ENCODE data around the gene KIF18A.

The KIF18A gene

DNA sequence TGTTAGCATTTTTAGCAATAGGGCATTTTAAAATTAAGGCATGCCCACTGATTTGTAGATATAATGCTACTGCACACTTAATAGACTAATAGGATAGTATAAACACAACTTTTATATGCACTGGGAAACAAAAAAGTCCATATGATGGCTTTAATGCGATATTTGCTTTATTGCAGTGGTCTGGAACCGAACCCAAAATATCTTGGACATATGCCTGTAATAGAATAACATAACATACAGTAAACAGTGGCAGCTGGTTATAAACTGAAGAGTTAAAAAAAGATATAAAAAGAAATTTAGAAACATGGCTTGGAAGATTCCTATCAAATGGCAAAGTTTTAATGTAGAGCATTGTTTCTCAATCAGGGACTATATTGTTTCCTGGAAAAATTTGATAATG lies 111.9 kb downstream of the KIF18A start:
- H3K27ac ChIP-seq (ENCODE audit: low read depth, low read length, severe bottlenecking), result no peak overlapping the region
- H3K36me3 ChIP-seq (ENCODE audit: control insufficient read depth, insufficient read depth, low read length), result no peaks in the 10 kb centered on the region
- WGBS, 2 experiments (ENCODE audit: insufficient coverage in 2 of 2), result no CpG with 5 or more reads among the region's 2 CpGs
- H3K4me3 ChIP-seq (ENCODE audit: extremely low read depth, insufficient read depth, low read length, poor library complexity, severe bottlenecking), result no peak overlapping the region
- H3K4me1 ChIP-seq (ENCODE audit: control insufficient read depth, insufficient read depth, low read length, poor library complexity, severe bottlenecking), result no peaks in the 10 kb centered on the region
- peaks cover 5% of the 10 kb centered on the region for H3K9me3 ChIP-seq (ENCODE audit: control insufficient read depth, low read length)

GRCh38 chr11:27995083-27995482 lies 112.9 kb downstream of the KIF18A start:
- Histone ChIP-seq H3K9me3 (ENCODE audit: control insufficient read depth, low read length) (no peaks in the 10 kb centered on the region), H3K27ac (ENCODE audit: low read depth, low read length, severe bottlenecking) (no peak overlapping the region), H3K4me3 (ENCODE audit: extremely low read depth, insufficient read depth, low read length, poor library complexity, severe bottlenecking) (no peak overlapping the region), H3K4me1 (ENCODE audit: control insufficient read depth, insufficient read depth, low read length, poor library complexity, severe bottlenecking) (no peaks in the 10 kb centered on the region), H3K36me3 (ENCODE audit: control insufficient read depth, insufficient read depth, low read length) (no peaks in the 10 kb centered on the region)
- WGBS, 2 experiments (ENCODE audit: insufficient coverage in 2 of 2), result 83 to 89% methylated on average over 1 of the region's 3 CpGs

- WGBS, 2 experiments (ENCODE audit: insufficient coverage in 2 of 2), result 70% methylated on average over 1 of the region's 1 CpG; no CpG with 5 or more reads in 1 of the 2 experiments
- Histone ChIP-seq H3K4me3 (ENCODE audit: extremely low read depth, insufficient read depth, low read length, poor library complexity, severe bottlenecking) (no peak overlapping the region), H3K27ac (ENCODE audit: low read depth, low read length, severe bottlenecking) (no peak overlapping the region), H3K4me1 (ENCODE audit: control insufficient read depth, insufficient read depth, low read length, poor library complexity, severe bottlenecking) (no peaks in the 10 kb centered on the region), H3K36me3 (ENCODE audit: control insufficient read depth, insufficient read depth, low read length) (no peaks in the 10 kb centered on the region), H3K9me3 (ENCODE audit: control insufficient read depth, low read length) (no peaks in the 10 kb centered on the region)
Measured at GRCh38 chr11:27991736-27992135, 116.2 kb downstream of the KIF18A start.

GRCh38 chr11:27977527-27977926 lies 130.4 kb downstream of the KIF18A start:
- Histone ChIP-seq H3K9me3 (ENCODE audit: control insufficient read depth, low read length) (no peaks in the 10 kb centered on the region), H3K4me1 (ENCODE audit: control insufficient read depth, insufficient read depth, low read length, poor library complexity, severe bottlenecking) (no peaks in the 10 kb centered on the region), H3K27ac (ENCODE audit: low read depth, low read length, severe bottlenecking) (no peak overlapping the region), H3K4me3 (ENCODE audit: extremely low read depth, insufficient read depth, low read length, poor library complexity, severe bottlenecking) (no peak overlapping the region), H3K36me3 (ENCODE audit: control insufficient read depth, insufficient read depth, low read length) (no peaks in the 10 kb centered on the region)
- WGBS, 2 experiments (ENCODE audit: insufficient coverage in 2 of 2), result 100% methylated on average over 1 of the region's 2 CpGs

DNA sequence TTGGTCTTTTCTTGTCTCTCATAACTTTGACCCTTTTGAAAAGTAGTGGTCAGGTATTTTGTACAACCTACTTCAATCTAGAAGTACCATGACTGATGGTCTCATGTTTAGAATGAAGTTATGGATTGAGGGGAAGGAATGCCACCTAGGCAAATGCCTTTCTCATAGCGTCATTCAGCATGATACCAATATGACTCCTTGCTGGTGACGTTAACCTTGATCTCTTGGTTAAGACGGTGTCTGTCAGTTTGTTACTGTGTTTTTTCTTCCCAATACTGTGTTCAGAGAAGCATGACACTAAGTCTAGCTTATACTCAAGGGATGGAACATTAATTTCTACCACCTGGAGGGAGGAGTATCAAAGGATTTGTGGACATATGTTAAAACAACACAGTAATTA lies 130.9 kb downstream of the KIF18A start:
- 96 to 100% methylated on average over 2 to 3 of the region's 3 CpGs for WGBS, 2 experiments (ENCODE audit: insufficient coverage in 2 of 2)
- H3K4me1 ChIP-seq (ENCODE audit: control insufficient read depth, insufficient read depth, low read length, poor library complexity, severe bottlenecking), result no peaks in the 10 kb centered on the region
- no peak overlapping the region for H3K27ac ChIP-seq (ENCODE audit: low read depth, low read length, severe bottlenecking)
- no peaks in the 10 kb centered on the region for H3K36me3 ChIP-seq (ENCODE audit: control insufficient read depth, insufficient read depth, low read length)
- no peaks in the 10 kb centered on the region for H3K9me3 ChIP-seq (ENCODE audit: control insufficient read depth, low read length)
- no peak overlapping the region for H3K4me3 ChIP-seq (ENCODE audit: extremely low read depth, insufficient read depth, low read length, poor library complexity, severe bottlenecking)

- Histone ChIP-seq H3K4me3 (ENCODE audit: extremely low read depth, insufficient read depth, low read length, poor library complexity, severe bottlenecking) (no peak overlapping the region), H3K27ac (ENCODE audit: low read depth, low read length, severe bottlenecking) (no peak overlapping the region), H3K9me3 (ENCODE audit: control insufficient read depth, low read length) (no peaks in the 10 kb centered on the region), H3K36me3 (ENCODE audit: control insufficient read depth, insufficient read depth, low read length) (no peaks in the 10 kb centered on the region), H3K4me1 (ENCODE audit: control insufficient read depth, insufficient read depth, low read length, poor library complexity, severe bottlenecking) (no peaks in the 10 kb centered on the region)
- 79 to 82% methylated on average over 2 to 3 of the region's 4 CpGs for WGBS, 2 experiments (ENCODE audit: insufficient coverage in 2 of 2)
Measured at GRCh38 chr11:27976262-27976661, 131.7 kb downstream of the KIF18A start.

GRCh38 chr11:27973851-27974536 lies 134.0 kb downstream of the KIF18A start:
- Histone ChIP-seq H3K4me1 (ENCODE audit: control insufficient read depth, insufficient read depth, low read length, poor library complexity, severe bottlenecking) (no peaks in the 10 kb centered on the region), H3K27ac (ENCODE audit: low read depth, low read length, severe bottlenecking) (no peak overlapping the region), H3K9me3 (ENCODE audit: control insufficient read depth, low read length) (no peaks in the 10 kb centered on the region), H3K4me3 (ENCODE audit: extremely low read depth, insufficient read depth, low read length, poor library complexity, severe bottlenecking) (no peak overlapping the region), H3K36me3 (ENCODE audit: control insufficient read depth, insufficient read depth, low read length) (no peaks in the 10 kb centered on the region)
- WGBS, 2 experiments (ENCODE audit: insufficient coverage in 2 of 2), result 89 to 97% methylated on average over 3 of the region's 4 CpGs

DNA sequence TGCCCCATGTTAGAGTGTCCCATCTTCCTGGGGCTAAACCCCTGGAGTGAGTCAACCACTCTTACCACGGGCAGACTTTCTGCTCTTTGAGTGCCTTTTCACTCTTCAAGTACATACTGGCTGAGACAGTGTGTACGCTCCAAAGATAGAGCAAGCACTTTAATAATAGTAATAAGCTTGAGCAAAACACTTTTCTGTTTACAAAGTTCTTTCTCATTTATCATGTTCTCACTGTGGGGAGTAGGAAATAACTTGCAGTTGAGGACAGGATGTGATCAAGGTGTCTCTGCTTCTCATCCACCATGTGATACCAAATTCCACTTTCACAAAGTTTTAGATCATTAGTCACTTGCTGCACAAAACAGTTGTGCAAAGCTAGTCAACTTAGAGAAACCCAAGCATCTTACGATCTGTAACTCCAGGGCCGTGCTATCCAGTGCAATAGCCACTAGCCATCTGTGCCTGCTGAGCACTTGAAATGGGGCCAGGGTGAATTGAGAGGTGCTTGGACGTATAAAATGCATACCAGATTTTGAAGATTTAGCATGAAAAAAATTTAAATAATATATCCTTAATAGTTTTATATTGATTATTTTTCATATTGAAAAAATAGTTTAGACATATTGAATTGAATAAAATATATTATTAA lies 135.3 kb downstream of the KIF18A start:
- H3K4me3 ChIP-seq (ENCODE audit: extremely low read depth, insufficient read depth, low read length, poor library complexity, severe bottlenecking), result no peak overlapping the region
- H3K36me3 ChIP-seq (ENCODE audit: control insufficient read depth, insufficient read depth, low read length), result no peaks in the 10 kb centered on the region
- no peaks in the 10 kb centered on the region for H3K9me3 ChIP-seq (ENCODE audit: control insufficient read depth, low read length)
- no peak overlapping the region for H3K27ac ChIP-seq (ENCODE audit: low read depth, low read length, severe bottlenecking)
- WGBS, 2 experiments (ENCODE audit: insufficient coverage in 2 of 2), result 86 to 96% methylated on average over 2 to 3 of the region's 5 CpGs
- H3K4me1 ChIP-seq (ENCODE audit: control insufficient read depth, insufficient read depth, low read length, poor library complexity, severe bottlenecking), result no peaks in the 10 kb centered on the region

DNA sequence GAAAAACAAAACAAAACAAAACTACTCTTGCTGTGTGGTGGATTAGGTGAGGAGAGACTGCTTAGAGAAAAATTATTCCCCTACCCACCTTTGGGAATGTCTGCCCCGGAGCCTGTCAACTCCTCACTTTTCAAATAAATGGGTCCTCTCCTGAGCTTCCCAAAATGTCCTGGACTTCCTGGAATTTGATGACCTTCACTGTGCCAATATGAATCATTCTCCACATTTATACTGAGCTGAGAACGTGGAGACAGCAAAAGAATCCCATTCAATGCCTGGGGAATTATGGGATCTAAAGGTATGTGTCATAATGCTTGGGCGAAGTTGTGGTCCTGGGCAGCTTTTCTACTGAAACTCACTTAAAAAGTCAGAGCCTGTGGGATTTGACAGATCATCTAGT lies 136.8 kb downstream of the KIF18A start:
- Histone ChIP-seq H3K4me3 (ENCODE audit: extremely low read depth, insufficient read depth, low read length, poor library complexity, severe bottlenecking) (no peak overlapping the region), H3K4me1 (ENCODE audit: control insufficient read depth, insufficient read depth, low read length, poor library complexity, severe bottlenecking) (no peaks in the 10 kb centered on the region), H3K27ac (ENCODE audit: low read depth, low read length, severe bottlenecking) (no peak overlapping the region), H3K9me3 (ENCODE audit: control insufficient read depth, low read length) (no peaks in the 10 kb centered on the region), H3K36me3 (ENCODE audit: control insufficient read depth, insufficient read depth, low read length) (no peaks in the 10 kb centered on the region)
- WGBS, 2 experiments (ENCODE audit: insufficient coverage in 2 of 2), result 90 to 100% methylated on average over 1 to 2 of the region's 3 CpGs
